HFFc6 (cell line): Measurements from ENCODE around the gene SS18L1. TPM values are rescaled to one million over a fixed set of nuclear protein-coding genes. Genes with fewer than 3 reads are reported as not detected.

ENCODE experiments used
- DNase-seq: peaks from one replicate; pipeline ENCODE4 v3.0.0-alpha.2; 2018
- H3K27ac Mint-ChIP-seq: 2 replicates; pipeline ENCODE4 v1.8.0; 2020; ENCODE audit warnings: mild to moderate bottlenecking, mixed read lengths
- H3K27me3 Mint-ChIP-seq: 2 replicates; pipeline ENCODE4 v1.8.0; 2021; ENCODE audit warnings: mild to moderate bottlenecking, moderate library complexity, mixed read lengths; ENCODE audit not compliant: insufficient read depth
- H3K36me3 Mint-ChIP-seq: 2 replicates; pipeline ENCODE4 v1.8.0; 2021; ENCODE audit warnings: low read depth, mixed read lengths
- H3K4me1 Mint-ChIP-seq: 2 replicates; pipeline ENCODE4 v1.8.0; 2020; ENCODE audit warnings: low read depth, mixed read lengths
- H3K4me3 Mint-ChIP-seq: 2 replicates; pipeline ENCODE4 v1.8.0; 2020; ENCODE audit warnings: mild to moderate bottlenecking, moderate library complexity, mixed read lengths
- H3K9me3 Mint-ChIP-seq: 2 replicates; pipeline ENCODE4 v1.8.0; 2020; ENCODE audit warnings: mild to moderate bottlenecking, mixed read lengths
- CTCF ChIP-seq: fragments of 200-600 bp; sonication (generic); IDR thresholded peaks from 2 replicates; pipeline ENCODE4 v1.5.0; 2021; ENCODE audit warnings: antibody characterized with exemption, mild to moderate bottlenecking
- total RNA-seq, 6 experiments: library from RNA; stranded (reverse); fragmentation: NEBNext Ultra II Directional; extraction: Animal tissue kit (Norgen Biotek cat#: 25700); gene quantifications; 2 replicates in 1 of 6; 3 replicates in 5 of 6; pipeline ENCODE4 v1.2.3, GENCODE V29; 2021

The SS18L1 gene
- total RNA-seq, 6 experiments from 2014 or later = 5.5 to 7.9 (median 5.9) TPM

GRCh38 chr20:62197801-62198200, 54.2 kb downstream of the SS18L1 start:
- Mint-ChIP-seq H3K27me3 (no peaks in the 10 kb centered on the region; the same call in 1 of the 2 replicates), H3K4me3 (no peak overlapping the region), H3K36me3 (peaks cover 20% of the 10 kb centered on the region), H3K27ac (no peak overlapping the region), H3K9me3 (no peaks in the 10 kb centered on the region), H3K4me1 (peaks cover 12% of the 10 kb centered on the region)
- no peak for TF ChIP-seq CTCF
- DNase-seq = no peak

- no peak for DNase-seq
- Mint-ChIP-seq H3K9me3 (no peaks in the 10 kb centered on the region), H3K4me3 (no peak overlapping the region), H3K4me1 (peaks cover 19% of the 10 kb centered on the region), H3K36me3 (peaks cover 25% of the 10 kb centered on the region), H3K27me3 (no peaks in the 10 kb centered on the region; the same call in 1 of the 2 replicates), H3K27ac (no peak overlapping the region)
- no peak for TF ChIP-seq CTCF
These were observed 54.9 kb downstream of the SS18L1 start for GRCh38 chr20:62198496-62198895.

GRCh38 chr20:62198931-62199330, 55.4 kb downstream of the SS18L1 start:
- no peak for TF ChIP-seq CTCF
- H3K4me3 Mint-ChIP-seq = no peak overlapping the region
- no peak overlapping the region for H3K27ac Mint-ChIP-seq
- no peaks in the 10 kb centered on the region; the same call in 1 of the 2 replicates for H3K27me3 Mint-ChIP-seq
- H3K9me3 Mint-ChIP-seq = no peaks in the 10 kb centered on the region
- no peak for DNase-seq
- peaks cover 27% of the 10 kb centered on the region for H3K36me3 Mint-ChIP-seq
- H3K4me1 Mint-ChIP-seq = peaks cover 22% of the 10 kb centered on the region

- peaks cover 23% of the 10 kb centered on the region for H3K36me3 Mint-ChIP-seq
- peaks cover 22% of the 10 kb centered on the region for H3K4me1 Mint-ChIP-seq
- H3K4me3 Mint-ChIP-seq = no peak overlapping the region
- TF ChIP-seq CTCF = no peak
- no peaks in the 10 kb centered on the region for H3K9me3 Mint-ChIP-seq
- H3K27ac Mint-ChIP-seq = no peak overlapping the region
- DNase-seq = no peak
- H3K27me3 Mint-ChIP-seq = peaks cover 2% of the 10 kb centered on the region; the same call in 1 of the 2 replicates
These were observed 57.1 kb downstream of the SS18L1 start for GRCh38 chr20:62200491-62201172.

GRCh38 chr20:62201173-62202082, 57.9 kb downstream of the SS18L1 start:
- Mint-ChIP-seq H3K27me3 (peaks cover 2% of the 10 kb centered on the region; the same call in 1 of the 2 replicates), H3K36me3 (peaks cover 21% of the 10 kb centered on the region), H3K4me1 (peaks cover 22% of the 10 kb centered on the region), H3K4me3 (no peak overlapping the region), H3K27ac (peak overlapping the region; percentile 16; the same call in 1 of the 2 replicates), H3K9me3 (no peaks in the 10 kb centered on the region)
- TF ChIP-seq CTCF = no peak
- DNase-seq = no peak
